GM18870 (cell line): ENCODE measurements around the gene PTPRD.

Experiments
- ATAC-seq: cut with Tn5 transposase; IDR thresholded peaks from one replicate; pipeline ENCODE4 v1.9.1; 2021; ENCODE audit warnings: moderate library complexity; ENCODE audit not compliant: unreplicated experiment

PTPRD gene

GRCh38 chr9:10062629-10063395, 550.0 kb downstream of the PTPRD start:
- ATAC-seq: no peak

- ATAC-seq: no peak
Measured at GRCh38 chr9:10059044-10059443, 553.8 kb downstream of the PTPRD start.

- no peak for ATAC-seq
Measured at GRCh38 chr9:10055886-10056395, 556.9 kb downstream of the PTPRD start.

GRCh38 chr9:10054456-10054855, 558.3 kb downstream of the PTPRD start:
- no peak for ATAC-seq

- ATAC-seq: no peak
Measured at GRCh38 chr9:10052916-10053315, 559.9 kb downstream of the PTPRD start.

GRCh38 chr9:10052181-10052580, 560.6 kb downstream of the PTPRD start:
- ATAC-seq: no peak

- no peak for ATAC-seq
Measured at GRCh38 chr9:10050016-10050415, 562.8 kb downstream of the PTPRD start.

- ATAC-seq: no peak
Measured at GRCh38 chr9:10048994-10049393, 563.8 kb downstream of the PTPRD start.

GRCh38 chr9:10045598-10045997, 567.2 kb downstream of the PTPRD start:
- ATAC-seq: no peak

- no peak for ATAC-seq
Measured at GRCh38 chr9:10041726-10042229, 571.0 kb downstream of the PTPRD start.

- ATAC-seq: no peak
Measured at GRCh38 chr9:10036095-10036494, 576.7 kb downstream of the PTPRD start.

- ATAC-seq: no peak
Measured at GRCh38 chr9:10032166-10032565, 580.6 kb downstream of the PTPRD start.

GRCh38 chr9:10026443-10026984, 586.3 kb downstream of the PTPRD start:
- ATAC-seq: no peak

GRCh38 chr9:10015755-10016154, 597.0 kb downstream of the PTPRD start:
- no peak for ATAC-seq

- ATAC-seq: no peak
Measured at GRCh38 chr9:10014889-10015288, 597.9 kb downstream of the PTPRD start.

GRCh38 chr9:10009401-10009800, 603.4 kb downstream of the PTPRD start:
- no peak for ATAC-seq

- ATAC-seq: no peak
Measured at GRCh38 chr9:10008101-10008799, 604.6 kb downstream of the PTPRD start.

GRCh38 chr9:10007356-10007755, 605.4 kb downstream of the PTPRD start:
- no peak for ATAC-seq

- no peak for ATAC-seq
Measured at GRCh38 chr9:10005206-10005605, 607.6 kb downstream of the PTPRD start.

- ATAC-seq: no peak
Measured at GRCh38 chr9:10003047-10003446, 609.8 kb downstream of the PTPRD start.

- no peak for ATAC-seq
Measured at GRCh38 chr9:10000669-10001068, 612.1 kb downstream of the PTPRD start.
